GM19238 (cell line): ENCODE data around the gene VRK3.
"Not testable (repeated sequence)": the region's sequence is repeated elsewhere in the genome, so short reads cannot be mapped to it uniquely, and the experiment has no call there.

ENCODE experiments used
- DNase-seq: peaks from one replicate; pipeline ENCODE4 v3.0.0; 2011; ENCODE audit warnings: low spot score; ENCODE audit not compliant: insufficient read length

VRK3 gene

DNA sequence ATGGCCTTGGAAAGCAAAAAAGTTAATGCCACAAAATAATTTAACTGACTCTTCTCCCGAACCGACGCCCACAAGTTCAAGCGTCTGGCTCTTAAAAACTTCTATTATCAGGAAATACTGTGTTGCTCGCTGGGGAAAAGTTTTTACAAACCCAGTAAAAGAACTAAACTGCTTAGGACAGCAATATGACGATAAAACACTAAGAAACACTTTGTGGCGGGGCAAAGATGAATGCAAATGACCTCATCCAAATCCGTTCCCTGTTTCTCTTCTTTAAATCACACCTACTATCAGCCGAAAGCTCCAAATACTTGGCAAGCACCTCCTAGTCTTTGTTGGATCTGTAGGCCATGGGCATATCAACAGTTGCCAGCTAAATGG is 69.1 kb downstream of the VRK3 start:
- DNase-seq = no peak

DNA sequence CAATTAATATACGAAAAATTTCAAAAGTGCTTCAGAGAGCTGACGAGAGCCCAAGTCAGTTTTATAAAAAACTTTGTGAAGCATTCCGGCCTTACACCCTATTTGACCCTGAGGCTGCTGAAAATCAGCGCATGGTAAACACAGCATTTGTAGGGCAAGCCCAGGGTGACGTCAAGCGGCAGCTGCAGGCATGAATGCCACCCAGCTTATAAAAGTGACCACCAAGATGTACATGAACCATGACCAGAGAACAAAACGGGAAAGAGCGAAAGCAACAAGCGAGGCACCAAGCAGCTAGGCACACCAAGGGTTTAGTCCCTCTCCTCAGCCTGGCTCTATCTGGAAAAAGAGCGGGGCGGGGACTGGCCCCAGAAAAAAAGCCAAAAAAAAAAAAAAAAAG is 70.2 kb downstream of the VRK3 start:
- no peak for DNase-seq

DNA sequence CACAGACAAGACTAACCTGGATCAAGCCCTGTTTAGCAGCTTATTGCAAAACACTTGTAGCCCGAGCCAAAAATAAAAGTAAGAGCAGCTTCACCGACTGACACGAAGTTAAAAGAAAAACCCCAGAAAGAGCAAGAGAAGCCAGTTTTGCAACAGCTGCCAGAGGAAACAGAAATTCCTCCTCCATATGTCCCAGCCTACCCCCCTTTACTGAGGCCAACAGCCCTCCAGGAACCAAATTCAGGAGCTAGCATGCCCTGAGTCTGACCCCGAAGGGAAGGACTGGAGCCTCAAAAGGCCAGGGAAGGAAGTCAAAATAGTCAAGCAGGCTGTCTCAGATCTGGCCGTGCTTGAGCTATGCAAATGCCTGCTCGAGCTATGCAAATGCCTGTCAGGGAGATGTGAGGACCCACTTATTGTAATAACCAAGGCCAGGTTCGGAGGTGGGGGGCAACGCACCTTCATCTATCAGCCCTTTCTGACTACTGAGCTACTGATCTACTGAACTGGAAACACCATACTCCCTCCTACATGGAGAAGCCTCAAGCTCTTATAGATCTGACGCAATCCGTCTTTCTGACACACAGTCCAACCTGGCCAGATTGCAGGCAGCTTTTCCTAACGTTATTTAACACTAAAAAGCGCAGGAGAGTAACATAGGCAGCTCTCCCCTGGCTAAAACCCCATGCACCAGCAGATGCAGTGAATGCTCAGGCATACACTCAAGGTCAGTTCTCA is 70.9 kb downstream of the VRK3 start:
- no peak for DNase-seq

DNA sequence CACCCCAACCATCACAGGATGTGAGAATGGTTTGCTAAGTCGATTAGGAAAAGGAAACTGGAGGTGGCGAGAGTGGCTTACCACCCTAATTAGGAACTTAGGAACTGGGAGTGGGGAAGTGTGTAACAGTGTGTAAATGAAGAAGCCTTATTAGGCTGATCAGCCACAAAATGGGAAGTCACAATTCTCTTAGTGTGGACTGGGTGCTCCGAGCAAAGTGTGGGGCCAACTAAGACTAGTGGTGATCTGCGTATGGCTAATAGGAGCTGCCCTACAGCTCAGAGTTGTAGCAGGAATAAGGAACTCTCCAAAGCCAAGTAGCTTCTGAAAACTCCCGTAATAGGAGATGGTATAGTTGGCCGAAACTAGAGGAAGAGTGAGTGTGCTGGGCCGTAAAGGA is 71.8 kb downstream of the VRK3 start:
- DNase-seq = no peak

DNA sequence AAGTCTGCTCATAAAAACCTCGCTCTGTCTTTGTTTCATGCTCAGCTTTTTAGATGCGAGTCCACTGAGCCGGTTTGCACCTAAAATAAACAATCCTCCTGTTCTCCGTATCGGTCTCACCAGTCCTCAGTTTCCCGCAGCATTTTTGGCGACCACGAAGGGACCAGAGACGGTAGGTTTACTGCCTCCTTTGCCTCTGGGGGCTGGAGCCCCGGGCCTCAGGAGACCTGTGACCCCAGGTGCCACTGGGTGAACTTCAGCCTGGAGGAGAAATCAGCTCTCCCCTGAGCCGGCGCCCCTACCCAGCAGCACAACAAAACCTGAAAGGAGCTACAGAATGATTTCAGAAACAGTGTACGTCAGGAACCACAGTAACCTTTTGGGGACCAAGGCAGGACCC is 72.3 kb downstream of the VRK3 start:
- DNase-seq = no peak

DNA sequence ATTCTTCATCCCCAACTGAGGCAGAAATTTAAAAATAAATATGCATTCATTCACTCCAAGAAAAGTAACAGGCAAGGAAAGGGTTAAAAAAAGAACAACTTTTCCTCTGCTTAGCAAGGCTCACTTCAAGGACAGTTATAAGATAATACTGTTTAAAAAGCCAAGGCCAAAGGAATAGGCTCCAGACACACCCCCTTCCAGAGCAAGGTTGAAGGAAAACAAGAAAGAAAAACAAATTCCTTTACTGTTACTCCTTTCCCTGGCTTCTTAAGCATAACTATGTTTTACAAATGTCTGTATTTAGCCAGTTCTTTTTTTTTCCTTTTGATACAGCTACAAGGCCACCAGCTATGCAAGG is 72.7 kb downstream of the VRK3 start:
- DNase-seq = no peak

DNA sequence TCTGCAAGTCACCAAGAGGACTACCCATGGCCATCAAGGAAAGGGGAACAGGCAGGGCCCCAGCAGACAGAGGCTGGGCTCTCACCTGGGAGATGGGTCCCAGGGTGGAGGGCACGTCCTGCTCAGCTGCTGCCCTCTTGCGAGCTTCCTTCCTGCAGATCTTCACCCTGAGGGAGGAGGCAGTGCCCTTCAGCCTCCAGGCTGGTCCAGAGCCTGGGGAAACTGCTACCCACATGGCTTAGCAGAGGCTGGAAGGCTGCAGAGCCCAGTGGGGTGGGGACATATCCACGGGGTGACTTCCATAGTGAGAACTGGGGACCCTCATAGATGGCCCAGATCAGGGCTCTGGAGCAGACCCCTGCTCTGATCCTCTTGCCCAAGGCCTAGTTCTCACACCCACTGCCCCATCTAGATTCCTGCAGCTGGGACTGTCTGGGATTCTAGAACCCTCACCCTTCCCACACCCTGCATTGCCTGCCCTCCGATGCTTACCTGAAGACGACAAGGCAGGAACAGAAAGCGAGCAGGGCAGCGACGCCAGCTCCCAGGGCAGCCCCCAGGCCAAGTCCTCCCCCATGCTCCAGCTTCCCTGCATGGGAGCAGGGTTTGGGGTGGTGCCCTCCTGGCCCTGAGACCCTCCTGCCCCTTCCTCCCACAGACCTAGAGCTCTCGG is 73.2 kb downstream of the VRK3 start:
- DNase-seq = no peak

DNA sequence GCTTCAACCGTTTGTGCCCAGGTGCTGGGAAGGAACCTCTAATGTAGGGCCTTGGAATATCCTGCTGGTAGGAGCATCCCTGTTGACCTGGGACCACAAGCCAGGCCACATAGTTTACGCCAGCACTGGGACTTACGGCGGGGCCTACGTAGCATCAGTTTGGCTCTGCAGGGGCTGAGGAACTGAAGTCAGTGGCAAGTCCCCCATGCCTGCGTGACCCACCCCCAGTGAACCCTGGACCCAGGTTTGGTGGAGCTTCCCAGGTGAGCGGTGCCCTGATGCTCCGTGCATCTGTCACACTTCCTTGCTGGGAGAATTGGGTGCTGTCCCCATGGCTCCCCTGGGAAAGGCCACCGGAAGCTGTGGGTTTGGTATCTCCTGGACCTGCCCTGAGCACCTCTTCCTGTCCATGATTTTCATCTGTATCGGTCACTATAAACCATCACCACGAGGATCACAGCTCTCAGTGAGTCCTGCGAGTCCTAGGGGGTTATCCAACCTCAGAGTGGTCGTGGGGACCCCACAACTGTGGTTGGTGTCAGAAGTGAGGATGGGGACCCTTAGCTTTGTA is 74.1 kb downstream of the VRK3 start:
- no peak for DNase-seq

DNA sequence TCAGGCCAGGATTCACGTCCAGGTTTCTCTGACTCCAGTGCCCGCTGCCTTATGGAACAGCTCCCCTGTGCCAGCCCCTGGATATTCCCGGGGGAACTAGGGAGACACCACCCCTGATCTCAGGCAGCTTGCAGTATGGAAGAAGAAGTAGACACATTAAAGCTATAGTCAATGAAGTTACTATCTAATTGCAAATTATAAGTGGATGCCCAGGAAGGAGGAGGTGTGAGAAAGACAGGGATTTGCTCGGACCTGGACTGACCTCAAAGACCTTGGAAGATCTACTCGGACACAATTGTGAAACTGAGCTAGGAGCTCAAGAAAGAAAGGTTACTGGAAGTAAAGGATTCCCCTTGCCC is 74.6 kb downstream of the VRK3 start:
- DNase-seq = no peak

DNA sequence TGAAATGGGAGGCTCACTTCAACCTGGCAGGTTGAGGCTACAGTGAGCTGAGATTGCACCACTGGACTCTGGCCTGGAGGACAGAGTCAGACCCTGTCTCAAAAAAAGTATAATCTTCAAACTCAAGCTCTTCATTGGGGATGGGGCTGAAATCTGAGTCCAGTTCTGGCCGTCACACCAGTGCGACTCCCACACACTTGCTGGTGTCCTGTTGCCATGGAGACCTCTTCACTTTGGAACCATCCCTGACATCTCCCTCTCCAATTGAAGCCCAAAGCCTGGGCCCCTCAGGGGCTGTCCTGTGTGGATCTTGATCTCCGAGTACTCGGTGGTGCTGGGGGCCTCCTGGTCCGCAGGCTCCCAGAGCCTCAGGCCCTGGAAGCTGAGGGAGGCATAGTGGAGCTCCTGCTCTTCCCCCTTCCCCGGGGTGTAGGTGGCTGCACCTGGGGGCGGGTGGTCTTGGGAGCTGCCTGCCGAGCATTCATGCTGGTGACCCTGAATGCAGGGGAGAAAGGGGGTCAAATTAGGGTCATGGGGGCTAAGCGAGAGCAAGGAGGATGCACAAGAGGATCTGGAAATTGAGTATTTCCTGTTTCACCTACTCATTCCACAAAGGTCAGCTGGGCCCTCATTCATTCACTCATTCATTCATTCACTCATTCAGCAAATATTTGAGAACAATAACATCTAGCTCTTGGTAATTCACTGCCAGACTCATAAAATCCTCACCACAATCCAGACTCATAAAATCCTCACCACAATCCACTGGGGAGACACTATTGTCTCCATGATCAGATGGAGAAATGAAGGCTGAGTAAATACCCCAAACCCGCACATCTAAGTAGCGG is 75.2 kb downstream of the VRK3 start:
- no peak for DNase-seq

DNA sequence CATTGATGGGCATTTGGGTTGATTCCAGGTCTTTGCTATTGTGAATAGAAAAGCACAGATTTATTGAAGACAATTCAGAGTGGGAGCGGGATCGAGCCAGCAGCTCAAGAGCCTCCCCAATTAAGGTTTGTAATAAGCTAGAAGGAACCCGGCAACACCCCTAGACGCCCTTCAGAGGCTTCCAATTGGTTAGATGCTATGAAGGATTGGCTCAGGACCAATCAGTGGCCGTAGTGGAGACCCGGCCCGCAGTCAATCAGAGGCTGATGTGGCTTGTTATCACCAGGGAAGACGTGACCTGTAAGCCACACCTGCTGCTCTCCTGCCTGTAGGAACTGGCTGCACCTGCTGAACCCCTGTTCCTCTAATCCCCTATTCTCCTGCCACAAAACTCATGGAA is 78.8 kb downstream of the VRK3 start:
- no peak for DNase-seq

DNA sequence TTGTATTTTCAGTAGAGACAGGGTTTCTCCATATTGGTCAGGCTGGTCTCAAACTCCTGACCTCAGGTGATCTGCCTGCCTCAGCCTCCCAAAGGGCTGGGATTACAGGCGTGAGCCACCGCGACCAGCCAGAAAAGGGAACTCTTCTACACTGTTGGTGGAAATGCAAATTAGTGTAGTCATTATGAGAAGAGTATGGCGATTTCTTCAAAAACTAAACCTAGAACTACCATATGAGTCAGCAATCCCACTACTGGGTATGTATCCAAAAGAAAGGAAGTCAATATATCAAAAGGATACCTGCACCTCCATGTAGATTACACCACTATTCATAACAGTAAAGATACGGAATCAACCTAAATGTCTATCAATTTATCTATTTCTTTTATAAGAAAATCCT is 80.6 kb downstream of the VRK3 start:
- not testable (repeated sequence) for DNase-seq

DNA sequence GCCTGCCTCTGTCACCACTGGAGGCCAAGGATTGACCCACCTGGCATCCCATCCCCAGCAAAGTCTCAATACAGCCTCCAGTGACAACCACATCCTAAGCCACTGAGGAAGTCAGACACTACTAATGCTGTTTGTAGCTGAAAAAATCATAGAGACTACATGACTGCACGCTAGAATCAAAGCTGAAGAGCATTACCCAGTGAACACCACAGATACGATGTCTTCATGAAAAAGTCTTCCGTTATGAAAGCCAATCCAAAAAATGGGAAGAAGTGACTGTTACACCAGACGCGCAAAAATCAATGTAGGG is 84.7 kb downstream of the VRK3 start:
- DNase-seq = no peak

DNA sequence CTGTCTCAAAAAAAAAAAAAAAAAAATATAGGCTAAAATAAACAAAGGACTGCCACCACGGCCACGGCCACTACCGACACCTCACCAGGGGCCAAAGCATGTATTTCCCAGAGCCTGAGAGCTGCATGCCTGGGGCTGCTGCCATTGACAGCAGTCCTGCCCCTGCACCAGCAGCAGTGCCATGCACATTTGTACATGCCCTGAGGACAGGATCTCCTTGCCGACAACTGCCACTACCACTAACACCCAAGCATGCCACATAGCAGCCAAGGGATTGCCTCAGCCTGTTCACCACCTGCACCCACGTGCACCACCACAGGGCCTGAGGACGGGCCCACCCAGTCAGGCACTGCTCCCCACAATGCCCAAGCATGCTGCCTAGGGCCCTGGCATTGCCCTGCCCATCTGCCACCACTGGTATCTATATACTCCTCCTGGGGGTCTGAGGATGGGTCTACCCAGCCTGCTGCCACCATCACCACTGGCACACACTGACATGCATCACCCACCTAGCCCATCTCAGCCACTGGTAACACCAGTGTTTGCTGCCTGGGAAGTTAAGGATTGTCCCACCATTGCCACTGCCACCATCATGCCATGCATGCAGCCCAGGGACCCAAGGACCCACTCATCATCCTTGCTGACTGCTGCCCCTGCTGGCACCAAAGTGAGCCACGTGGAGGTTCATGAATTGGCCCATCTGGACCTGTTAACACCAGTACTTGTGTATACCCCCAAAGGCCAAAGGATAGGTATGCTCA is 85.3 kb downstream of the VRK3 start:
- no peak for DNase-seq

DNA sequence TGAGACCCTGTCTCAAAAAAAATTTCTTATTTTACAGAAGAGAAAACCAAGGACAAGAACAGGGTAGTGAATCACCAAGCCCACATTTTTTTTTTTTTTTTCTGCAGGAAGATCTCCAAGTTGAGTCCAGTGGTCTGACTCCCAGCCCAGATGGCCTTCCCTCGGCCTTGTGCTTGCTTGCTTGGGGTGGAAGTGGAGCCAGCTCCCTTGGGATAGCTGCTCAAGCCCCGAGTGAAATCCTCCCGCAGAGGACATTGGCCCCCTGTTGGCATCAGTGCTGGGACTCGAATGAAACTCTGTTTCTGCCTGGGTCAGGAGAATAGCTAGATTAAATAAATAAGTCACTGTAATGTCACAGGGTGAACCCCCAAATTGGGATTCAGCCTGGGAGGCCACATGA is 86.5 kb downstream of the VRK3 start:
- no peak for DNase-seq

DNA sequence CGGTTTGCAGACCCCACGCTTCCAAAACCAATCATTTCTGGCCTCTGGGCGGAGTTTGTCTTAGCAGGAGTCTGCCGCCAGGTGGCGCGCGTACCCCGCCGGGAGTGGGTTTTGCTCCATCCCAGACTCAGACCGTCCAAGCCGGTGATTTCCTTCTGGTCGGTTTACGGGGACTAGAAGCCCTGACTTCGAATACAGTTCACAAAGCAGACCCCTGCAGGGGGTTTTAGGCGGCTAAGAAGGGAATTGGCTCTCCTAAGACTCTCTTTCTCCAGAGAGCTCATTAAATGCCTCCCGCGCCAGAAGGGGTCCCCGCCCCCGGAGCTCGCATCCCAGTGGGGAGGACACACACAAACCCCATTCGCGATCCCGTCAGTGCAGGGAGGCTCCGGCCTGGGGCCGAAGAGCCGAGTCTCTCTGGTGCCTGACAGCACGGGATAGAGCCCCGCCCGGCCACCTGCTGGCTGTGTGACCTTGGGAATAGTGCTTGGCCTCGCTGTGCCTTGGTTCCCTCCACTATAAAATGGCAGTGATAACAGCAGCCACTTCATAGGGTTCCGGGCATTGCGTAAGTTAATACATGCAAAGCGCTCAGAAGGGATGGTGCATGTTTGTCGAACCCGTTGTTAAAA is 87.3 kb downstream of the VRK3 start:
- DNase-seq = peak; percentile 61

DNA sequence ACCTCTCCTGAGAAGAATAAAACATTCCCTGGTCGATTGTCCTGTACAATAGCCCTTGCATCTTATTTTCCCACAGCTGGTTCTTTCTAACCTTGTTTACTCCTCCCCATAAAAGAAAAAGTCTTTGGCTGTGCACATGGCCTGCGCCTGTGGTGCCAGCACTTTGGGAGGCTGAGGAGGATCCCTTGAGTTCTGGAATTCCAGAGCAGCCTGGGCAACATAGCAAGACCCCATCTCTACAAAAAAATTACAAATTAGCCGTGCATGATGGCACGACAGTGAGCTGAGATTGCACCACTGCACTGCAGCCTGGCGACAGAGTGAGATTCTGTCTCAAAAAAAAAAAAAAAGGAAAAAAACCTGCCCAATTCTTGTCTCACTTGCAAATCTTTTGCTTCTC is 88.6 kb downstream of the VRK3 start:
- no peak for DNase-seq

DNA sequence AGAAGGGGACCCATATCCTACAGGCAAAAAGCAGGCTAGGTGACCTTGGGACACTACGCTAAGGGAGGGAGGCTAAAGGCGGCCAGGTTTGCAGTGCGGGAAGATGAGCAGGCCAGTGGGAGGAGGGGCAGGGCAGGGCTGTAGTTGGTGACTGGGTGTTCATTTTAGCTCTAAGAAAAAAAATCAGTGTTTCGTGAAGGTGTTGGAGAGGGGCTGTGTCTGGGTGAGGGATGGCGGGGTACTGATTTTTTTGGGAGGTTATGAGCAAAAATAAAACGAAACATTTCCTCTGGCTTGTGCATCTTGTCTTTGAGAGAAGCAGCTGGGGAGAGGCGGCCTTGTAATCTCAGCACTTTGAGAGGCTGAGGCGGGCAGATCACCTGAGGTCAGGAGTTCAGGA is 91.5 kb downstream of the VRK3 start:
- DNase-seq = no peak

DNA sequence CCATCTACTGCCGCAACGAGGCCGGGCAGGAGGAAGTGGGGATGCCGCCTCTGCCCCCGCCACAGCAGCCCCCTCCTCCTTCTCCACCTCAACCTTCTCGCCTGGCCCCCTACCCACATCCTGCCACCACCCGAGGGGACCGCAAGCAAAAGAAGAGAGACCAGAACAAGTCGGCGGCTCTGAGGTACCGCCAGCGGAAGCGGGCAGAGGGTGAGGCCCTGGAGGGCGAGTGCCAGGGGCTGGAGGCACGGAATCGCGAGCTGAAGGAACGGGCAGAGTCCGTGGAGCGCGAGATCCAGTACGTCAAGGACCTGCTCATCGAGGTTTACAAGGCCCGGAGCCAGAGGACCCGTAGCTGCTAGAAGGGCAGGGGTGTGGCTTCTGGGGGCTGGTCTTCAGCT is 92.4 kb downstream of the VRK3 start:
- DNase-seq = no peak

DNA sequence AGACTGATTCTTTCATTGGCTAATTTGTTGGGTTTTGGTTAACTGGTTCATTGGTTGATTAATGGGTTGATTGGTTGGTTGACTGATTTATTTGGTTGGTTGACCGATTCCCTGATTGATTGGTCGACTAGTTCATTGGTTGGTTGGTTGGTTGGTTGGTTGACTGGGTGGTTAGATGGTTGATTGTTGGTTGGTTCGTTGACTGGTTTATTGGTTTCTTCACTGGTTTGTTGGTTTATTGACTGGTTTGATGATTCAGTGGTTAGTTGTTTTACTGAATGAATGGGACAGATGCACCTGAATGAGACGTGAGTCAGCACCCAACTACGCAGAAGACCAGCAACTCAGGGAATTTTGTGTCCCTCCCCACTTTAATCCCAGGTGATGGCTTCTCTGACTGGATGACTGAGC is 93.1 kb downstream of the VRK3 start:
- DNase-seq = no peak
